KG1 (cell line): ENCODE measurements around the gene TWIST2.

Source experiments
- DNase-seq: peaks from one replicate; lab custom pipeline; 2025; lab: John Stamatoyannopoulos, UW

Gene TWIST2

DNA sequence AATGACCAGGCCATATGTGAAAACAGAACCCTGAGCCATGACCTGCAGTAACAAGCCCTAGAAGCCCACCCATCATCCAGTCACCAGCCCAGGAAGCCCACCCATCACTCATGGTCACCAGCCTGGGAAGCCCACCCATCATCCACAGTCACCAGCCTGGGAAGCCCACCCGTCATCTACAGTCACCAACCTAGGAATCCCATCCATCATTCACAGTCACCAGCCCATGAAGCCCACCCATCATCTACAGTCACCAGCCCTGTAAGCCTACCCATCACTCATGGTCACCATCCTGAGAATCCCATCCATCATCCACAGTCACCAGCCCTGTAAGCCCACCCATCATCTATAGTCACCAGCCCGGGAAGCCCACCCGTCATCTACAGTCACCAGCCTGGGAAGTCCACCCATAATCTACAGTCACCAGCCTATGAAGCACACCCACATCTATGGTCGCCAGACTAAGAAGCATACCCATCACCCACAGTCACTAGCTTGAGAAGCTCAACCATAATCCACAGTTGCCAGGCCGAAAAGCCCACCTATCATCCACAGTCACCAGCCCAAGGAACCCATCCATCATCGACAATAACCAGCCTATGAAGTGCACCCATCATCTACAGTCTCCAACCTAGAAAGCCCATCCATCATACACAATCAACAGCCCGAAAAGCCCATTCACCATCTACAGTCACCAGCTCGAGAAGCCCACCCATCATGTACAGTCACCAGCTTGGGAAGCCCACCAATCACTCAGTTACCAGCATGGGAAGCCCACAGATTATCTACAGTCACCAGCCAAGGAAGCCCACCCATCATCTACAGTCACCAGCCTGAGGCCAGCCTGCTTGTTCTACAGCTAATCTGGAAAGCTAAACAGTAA lies 91.9 kb downstream of the TWIST2 start:
- DNase-seq: no peak

DNA sequence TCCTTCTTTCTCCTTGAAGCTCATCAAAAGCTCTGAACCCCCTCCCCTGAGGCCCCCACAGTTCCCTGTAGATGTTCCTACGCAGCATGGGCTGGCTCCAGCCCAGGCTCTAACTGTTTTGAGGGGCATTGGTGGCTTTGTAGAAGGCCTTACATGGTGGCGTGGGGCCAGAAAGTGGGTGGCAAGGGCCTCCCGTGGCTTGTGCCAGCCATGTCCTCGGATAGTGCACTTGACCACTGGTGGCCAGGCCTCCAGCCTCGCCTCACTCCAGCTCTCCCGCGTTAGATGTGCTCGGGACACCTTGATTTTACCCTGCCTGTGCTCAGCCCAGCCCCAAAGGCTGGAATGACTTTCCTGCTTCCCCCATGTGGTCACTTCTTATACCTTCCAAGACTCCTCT lies 92.9 kb downstream of the TWIST2 start:
- no peak for DNase-seq

DNA sequence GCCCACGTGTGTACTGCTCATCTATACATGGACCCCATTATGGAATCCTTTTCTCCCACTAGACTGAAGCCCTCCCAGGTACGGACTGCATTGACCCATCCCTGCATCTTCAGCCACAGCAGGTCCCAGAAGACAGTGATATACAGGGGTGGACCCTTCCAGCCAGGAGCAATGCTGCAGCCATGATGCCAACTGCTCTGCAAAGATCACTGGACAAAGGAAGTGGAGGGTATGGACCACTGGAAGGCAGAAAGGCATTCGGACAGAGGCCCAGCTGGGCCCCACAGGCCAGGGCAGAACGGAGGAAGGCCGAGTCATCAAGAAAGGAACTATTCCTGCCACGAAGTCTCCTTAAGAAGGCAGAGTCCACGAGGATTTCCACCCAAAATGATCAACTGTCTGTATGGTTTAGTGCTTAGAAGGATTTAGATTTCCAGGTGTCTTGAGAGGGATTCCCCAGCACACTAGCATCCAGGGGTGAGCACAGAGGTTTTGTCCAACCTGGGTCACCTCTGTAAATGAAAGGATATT lies 93.4 kb downstream of the TWIST2 start:
- no peak for DNase-seq

DNA sequence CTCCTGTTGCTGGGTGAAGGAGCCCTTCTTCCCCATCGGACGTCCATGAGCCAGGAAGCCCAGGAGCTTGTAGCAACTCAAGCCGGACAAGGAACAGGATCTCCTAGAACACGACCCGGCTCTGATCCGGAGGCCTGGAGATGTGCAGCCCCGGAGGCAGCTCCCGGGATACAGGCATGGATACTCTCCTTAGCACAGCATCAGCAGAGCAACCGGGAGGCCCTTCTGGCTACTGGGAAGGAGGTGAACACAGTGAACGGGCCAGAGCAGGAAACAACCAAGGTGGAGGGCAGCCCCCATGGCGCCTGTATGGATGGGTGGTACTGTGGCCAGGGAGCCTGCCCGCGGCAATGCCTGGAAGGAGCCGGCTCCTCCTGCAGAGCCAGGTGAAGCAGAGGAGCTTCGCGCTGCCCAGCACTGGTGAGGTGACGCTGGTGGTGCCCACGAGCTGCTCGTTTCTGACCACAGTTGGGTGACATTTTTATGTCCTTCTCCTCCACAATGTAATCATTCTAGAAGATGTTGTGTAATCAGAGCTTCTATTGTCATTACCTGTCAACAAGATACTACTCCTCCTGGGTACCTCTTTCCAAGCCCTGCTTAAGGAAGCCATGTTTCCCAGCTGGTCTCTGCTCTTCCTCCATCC lies 94.3 kb downstream of the TWIST2 start:
- no peak for DNase-seq

DNA sequence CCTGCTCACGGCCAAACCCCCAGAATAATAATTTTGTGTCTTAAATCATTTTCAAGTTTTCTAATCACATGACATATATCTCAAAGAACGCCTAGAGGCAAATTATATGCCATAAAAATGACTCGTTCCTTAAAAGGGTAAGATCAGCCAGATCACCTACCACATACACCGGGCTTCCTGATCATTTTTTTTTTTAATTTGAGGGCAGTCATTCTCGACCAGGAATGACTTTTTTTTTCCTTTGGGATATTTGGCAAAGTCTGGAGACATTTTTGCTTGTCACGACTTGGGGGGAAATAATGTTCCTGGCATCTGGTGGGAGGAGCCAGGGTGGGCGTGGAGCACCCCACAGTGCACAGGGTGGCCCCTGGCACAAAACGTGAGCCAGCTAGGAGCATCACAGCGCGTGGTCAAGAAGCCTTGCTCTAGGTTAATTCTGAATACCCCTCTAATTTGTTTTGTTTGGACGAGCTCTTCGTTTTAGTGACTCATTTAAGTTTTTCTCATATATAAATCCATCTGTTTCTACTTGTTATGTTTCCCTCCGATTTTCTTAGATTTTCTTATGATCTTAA lies 94.9 kb downstream of the TWIST2 start:
- no peak for DNase-seq

DNA sequence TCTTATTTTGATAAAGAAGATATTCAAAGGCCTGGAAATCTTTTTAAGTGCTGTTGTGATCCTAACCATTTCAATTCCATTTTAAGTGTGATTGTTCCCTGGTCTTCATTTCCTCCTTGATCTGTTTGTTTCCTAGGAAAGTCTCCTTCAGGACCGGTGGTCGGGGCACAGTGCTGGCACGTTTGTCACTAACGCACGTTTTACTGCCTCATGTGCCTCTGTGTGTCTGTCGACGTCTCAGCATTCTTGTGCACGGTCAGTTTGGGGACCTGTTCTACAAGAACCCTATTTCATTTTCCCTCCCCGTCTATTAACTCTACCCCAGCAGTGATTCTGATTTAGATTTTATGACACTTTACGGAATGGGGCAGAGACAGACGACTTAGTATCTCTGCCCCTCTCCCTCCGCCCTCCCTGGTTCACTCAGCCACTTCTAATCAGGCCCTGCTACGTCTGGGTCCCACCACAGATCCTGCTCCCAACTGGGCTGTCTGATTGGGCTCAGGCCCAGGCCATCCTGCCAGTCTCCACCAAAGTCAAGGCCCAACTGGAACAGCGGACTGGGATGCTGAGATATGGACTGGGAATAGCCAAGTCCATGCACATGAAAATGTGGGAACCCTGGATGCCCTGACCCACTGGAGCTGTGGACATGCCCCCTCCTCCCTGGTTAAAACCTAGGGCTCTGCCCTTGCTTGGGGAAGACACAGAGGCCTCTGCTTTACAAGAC lies 95.6 kb downstream of the TWIST2 start:
- DNase-seq: no peak

DNA sequence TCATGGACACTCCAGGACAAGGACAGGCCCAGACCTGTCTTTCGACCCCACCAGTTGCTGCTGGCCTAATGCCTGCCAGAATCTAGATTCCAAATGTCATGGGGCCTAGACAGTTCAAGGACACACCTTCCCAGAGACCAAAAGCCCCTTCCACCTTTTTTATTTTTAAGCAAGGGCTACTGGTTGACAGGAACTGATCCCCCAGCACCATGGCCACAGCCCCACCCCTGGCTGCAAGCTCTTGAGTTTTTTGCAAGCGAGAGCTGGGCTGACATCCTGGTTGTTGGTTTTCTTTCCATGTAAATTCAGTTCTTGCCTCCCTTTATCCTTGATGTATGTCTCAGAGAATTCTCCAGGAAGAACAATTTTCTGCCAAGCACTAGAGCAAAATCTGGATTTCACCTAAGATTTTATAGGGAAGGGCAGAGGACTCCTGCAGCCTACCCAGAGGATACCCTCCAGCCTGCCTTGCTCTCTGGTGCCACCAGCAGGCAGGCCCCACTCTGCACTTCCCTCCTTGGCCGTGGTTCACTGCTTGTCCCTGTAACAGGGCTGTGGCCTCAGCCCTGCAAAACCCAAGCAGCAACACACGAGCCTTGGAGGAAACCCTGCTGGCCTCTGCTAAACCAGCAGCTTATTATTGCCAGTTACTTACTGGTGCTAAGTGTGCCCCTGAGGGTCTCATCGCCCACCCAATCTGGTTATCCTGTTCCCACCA lies 97.7 kb downstream of the TWIST2 start:
- no peak for DNase-seq

DNA sequence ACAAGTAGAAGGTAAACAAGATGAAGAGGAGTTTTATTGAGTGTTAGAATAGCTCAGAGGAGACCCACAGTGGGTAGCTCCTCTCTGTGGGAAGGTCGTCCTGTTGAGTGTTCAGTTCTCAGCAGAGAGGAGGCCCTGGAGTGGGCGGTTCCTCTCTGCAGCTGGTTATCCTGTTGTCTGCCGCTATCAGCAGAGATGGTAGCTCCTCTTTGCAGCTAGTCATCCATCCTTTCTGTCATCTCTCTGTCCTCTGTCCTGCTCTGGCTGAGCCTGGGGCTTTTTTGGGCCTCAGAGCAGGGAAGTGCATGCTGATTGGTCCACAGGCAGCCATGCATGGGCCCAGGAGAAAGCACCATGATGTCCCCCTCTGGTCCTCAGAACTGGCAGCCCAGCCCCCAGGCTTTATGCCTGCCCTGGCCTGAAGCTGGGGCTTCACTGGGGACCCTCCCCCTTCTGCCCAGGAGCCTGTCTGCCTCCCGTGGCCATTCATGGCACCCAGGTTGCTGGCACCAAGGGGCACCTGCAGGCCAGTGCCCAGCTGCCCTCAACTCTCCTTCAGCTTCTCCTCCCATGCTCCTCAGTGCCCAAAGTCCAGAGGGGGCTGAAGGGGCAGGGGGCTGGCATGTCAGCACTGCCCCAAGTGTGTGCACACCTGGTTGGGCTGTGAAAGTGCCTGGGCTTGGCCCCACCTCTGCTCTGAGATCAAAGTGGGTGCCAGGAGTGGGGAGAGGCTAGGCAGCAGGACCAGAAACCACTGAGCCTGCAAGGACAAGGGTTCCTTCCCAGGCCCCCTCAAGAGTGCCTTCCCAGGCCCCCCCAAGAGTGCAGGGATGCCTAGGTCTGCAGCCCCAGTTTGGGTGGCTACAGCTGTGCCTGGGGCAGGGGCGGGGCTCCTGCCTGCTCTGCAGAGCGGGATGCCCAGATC lies 98.7 kb downstream of the TWIST2 start:
- no peak for DNase-seq

DNA sequence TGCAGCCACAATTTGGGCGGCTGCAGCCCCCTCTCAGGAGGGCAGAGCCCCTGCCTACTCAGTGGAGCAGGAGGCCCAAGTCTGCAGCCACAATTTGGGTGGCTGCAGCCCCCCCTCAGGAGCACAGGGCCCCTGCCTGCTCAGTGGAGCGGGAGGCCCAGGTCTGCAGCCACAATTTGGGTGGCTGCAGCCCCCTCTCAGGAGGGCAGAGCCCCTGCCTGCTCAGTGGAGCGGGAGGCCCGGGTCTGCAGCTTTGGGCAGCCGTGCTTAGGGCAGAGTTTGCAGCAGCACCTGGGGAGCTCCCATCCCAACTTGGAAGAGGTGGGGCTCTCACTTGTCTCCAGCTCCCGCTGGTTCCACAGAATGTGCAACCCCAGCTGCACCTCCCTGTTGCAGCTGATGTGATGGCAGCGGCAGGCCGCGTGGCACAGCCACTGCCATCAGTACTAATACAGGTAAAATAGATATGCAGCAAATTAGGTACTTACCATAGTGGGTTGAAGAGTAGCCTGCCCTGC lies 99.4 kb downstream of the TWIST2 start:
- DNase-seq: no peak

DNA sequence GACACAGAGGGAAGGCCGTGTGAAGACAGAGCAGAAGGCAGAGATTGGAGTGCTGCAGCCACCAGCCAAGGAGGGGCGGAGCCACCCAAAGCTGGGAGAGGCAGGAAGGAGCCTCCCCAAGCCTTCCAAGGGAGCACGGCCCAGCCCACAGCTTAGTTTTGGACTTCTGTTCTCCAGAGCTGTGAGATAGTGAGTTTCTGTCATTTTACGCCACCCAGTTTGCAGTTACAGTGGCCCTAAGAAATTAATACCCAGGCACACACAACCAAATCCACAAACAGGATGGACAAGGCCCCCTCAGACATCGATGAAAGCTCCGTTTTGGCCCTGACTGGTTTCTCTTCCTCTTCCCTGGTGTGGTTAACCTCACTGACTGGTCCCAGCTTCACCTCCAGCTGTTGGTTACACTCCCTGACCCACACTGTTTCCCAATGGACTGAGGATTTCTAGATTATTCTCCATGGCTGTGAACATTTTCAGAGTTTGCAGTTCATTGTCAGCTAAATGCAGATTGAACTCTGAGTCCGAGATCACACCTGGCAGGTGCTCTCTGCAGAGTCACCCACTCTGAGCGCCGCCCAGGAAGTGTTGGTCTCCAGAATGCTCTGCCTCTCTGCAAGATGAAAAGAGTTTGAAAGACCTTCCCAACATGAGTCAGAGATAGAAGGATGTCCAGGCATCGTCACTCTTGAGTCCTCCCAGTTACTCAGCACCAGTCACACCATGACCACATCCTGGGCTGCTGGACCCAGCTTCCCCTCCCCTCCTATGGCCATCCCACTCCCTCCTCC lies 100.2 kb downstream of the TWIST2 start:
- no peak for DNase-seq

DNA sequence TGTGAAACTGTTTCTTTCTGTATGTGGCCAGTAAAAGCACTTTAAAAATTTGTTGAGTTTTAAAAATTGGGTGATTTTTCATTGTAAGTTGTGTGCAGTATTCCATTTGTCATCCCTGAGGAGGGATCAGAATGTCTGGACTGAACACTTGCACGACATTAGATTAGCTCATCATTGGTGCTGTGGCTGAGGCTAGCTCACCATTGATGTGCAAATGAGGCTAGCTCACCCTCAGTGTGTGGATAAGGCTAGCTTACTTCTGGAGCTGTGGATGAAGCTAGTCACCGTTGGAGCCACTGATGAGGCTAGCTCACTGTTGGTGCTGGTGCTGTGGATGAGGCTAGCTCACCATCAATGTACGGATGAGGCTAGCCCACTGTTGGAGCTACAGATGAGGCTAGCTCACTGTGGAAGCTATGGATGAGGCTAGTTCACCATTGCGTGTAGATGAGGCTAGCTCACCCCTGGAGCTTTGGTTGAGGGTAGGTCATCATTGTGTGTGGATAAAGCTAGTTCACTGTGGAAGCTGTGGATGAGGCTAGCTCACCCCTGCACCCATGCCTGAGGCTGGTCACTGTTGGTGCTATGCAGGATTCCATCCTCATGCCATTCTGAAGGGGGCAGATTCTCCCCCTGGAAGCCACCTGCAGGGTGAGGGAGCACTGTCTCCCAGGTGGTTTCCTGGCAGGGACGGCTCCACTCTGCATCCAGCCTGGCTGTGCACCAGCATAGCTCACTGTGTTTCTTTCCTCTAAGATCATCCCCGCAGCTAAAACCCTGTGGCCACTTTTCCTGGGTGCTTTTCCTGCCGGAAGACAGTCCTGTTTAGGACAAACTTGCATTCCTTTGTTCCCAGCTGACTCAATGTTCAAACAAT lies 101.1 kb downstream of the TWIST2 start:
- DNase-seq: no peak

DNA sequence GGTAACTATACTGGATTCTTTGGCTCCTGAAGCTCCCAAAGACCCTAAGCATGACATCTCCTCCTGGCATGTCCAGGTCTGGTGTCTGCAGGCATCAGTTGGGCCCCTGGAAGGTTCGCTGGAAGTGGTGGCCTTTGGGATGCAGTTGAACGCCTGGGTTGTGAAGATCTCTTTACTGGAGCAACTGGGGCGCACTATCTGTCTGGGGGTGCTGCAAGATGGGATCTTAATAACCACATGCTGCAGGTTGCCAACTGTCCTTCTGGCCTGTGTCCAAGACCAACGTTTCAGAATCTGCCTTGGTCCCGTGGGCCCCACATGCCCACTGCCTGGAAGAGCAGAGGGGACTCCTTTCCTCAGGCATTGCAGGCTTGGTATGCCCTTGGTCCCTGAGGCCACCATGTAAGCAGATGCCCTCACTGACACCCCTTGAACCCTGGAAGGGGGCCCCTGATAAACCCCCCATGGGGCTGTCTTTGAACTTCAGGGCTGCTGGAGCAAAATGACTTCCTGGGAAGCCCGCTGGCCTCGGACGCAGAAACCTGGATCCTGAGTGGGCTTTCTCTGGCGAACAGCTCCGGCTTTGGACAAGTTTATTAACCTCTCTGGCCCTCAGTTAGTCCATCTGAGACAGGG lies 101.9 kb downstream of the TWIST2 start:
- no peak for DNase-seq

DNA sequence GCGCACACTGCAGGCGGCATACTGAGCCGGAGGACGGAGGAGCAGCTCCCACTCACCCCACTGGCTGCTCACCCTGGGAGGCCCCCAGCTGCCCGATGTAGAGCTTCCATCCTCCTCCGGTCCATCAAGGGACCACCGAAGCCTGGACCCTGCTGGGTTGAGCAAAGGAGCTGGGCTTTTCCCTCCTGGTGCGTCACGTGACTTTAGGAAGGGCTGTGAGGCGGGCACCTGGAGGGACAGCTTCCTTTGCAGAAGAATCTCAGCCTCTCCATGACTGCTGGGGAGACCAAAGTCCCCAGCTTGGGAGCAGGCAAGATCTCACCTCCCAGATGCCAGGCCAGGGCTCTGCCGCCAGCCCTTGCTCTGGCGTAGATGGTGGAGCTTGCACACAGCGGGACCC lies 102.7 kb downstream of the TWIST2 start:
- no peak for DNase-seq

DNA sequence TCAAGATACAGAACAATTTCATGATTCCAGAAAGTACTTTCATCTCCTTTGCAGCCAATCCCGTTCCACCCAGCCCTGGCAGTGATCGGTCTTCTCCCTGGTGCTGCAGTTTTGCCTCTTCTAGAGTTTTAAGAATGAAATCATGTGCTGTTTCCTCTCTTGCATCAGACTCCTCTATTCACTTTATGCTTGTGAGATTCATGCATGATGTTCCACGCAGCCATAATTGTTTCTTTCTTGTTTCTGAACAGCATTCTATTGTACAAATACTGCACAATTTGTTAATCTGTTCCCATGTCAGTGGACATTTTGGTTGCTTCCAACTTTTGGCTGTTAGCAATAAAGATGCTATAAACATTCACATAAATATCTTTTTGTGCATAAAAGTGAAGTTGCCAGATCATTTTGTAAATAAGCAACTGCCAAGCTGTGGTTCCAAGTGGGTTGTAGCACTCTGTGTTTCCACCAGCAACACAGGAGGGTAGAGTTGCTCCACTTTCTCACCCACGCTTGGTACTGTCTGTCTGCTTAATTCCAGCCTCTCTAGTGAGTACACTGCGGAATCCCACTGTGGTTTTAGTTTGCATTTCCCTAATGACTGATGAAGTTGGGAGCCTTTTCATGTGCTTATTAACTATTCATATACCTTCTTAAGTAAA lies 104.5 kb downstream of the TWIST2 start:
- no peak for DNase-seq

DNA sequence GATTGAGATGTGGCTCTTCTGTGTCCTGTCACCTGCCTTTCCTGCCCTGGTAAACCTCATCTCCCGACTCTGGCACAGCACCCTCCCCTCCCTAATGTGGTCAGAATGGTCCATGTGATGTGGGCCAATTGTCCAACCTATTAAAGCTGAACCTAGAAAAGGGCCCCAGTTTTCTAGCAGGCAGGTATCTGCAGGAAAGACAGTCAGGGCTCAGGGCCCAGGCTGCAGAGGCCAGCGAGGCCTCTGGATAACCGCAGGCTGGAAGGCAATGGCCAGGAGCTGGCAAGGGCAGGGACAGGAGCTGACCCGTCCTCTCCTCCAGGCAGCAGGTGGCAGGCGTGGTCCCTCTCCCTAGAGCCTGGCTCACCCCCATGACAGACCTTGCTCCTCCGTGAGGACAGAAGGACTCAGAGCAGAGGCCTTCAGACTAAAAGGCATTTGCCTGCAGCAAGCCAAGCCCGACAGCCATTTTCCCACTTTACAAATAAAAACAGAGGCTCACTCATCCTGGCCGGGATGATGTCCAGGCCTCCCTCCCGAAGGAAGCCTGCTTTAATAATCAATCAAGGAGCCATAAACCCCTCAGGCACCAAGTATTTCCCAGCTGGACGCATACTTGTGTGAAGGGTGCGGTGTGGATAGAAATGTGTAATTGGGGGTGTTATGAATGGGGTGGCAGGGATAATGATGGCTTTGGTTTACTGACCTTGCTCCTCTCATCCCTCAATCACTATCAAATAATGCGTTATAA lies 107.1 kb downstream of the TWIST2 start:
- DNase-seq: no peak

DNA sequence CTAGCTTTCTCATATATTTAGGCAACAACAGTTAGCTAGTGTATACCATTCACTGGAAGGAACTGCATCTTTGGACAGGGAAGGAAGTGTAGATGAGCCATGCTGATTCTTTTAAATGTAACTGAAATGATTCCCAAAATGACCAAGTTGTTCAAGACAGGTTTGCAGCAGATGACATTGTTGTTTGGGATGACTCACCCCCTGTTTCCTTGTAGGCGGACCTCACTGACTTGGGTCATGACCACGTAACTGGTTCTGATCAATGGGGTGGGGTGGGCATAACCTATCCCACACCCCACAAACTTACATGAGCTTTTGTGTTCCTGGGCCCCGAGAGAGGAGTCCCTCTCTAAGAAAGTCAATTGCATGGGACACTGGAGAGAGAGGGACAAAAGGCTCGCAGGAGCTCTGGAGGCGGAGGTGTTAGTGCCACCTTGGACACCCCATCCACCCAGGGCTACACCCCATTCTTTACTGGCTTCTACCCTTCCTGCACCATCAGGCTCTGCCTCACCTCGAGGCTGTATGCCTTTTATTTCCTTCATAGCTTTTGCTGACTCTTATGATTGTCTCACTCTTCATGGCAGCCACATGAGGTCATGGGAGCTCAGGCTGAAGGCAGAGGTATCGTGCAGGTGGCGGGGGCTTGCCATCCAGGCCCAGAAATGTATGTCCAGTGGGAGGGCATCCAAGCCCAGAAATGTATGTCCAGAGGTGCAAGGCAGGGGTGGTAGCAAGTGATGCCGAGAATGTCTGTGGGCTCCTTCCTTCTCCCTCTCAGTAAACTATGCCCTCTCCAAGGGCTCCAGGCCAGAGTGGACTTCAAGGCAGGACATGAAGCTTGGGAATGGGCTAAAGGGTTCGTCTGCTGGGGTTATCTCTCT lies 108.0 kb downstream of the TWIST2 start:
- no peak for DNase-seq
